ENCODE data around the gene DVL2.

- TF ChIP-seq REST (IDR thresholded peaks at IDR 0.05; ENCODE audit: insufficient read depth in 1 of 2, low read depth in 2 of 2, low read length in 2 of 2) (no peak), POLR2AphosphoS5 (IDR thresholded peaks at IDR 0.05; ENCODE audit: low read depth, low read length) (peak; percentile 22; the same call in 1 of the 2 replicates)
These were observed 24.6 kb upstream of the DVL2 start for GRCh38 chr17:7258731-7259554.

All from PFSK-1 (cell line).